HG02981 (cell line): ENCODE results near the gene NRARP.

Experiments used
- ATAC-seq: cut with Tn5 transposase; IDR thresholded peaks from one replicate; pipeline ENCODE4 v1.9.1; 2021; ENCODE audit warnings: mild to moderate bottlenecking, moderate library complexity; ENCODE audit not compliant: unreplicated experiment

NRARP gene

DNA sequence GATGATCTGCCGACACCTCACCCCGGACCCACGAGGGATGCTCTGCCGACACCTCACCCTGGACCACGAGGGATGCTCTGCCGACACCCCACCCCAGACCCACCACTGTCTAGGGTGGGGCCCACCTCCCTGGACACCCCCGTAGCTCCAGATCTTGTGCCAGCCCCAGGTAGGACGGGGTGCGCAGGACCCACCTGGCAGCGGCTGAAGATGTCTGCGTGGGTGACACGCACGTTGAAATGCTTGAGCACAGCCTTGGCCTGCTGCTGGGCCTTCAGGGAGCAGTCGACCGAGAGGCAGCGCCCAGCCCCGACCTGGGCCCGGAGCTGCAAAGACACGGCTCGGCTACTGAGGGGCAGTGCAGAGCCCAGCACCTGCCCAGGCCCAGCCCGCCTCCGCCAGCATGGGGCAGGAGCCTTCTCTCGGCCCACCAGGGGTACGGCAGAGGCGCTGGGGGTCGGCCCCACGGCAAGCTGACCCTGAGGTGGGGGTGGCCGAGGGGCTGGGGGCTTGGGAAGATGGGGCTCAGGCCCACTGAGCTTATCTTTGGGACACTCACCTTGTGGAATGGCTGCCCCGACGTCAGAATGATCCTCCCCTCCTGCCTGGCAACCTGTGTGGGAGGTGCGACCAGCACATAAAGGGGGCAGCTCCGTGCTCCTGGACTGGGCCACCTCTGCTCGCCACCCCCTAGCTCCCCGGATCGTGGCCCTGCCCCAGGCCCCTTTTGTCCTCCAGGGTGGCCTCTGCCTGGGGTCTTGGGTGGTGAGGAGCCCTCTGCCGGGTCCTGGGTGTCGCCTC, 21.7 kb upstream of the NRARP start:
- no peak for ATAC-seq

DNA sequence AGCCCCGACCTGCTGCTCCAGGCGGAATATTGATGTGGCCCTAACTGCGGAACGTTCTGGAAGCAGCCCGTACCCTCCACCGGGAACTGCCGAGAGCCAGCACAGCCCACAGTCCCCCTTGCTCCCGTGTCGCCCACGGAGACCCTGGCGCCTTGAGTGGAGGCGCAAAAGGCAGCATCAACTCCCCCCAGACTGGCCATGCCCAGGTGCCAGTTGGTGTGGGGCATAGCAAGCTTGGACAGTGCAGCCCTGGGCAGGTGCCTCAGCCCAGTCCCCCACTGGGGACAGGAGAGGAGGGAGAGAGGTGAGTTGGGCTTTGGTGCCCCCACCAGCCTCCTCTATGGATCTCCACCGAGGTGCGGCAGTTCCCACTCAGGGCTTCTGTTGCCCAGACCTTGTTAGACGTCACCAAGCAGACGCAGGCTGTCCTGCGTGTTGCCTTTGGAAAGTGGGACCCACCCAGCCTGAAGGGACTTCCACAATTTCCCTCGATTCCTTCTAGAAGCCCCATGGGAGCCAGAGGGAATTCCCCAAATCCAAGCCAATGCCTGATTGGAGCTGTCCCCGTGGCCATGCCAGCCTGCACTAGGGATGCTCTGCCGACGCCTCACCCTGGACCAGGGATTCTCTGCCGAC, 19.8 kb upstream of the NRARP start:
- ATAC-seq: no peak

DNA sequence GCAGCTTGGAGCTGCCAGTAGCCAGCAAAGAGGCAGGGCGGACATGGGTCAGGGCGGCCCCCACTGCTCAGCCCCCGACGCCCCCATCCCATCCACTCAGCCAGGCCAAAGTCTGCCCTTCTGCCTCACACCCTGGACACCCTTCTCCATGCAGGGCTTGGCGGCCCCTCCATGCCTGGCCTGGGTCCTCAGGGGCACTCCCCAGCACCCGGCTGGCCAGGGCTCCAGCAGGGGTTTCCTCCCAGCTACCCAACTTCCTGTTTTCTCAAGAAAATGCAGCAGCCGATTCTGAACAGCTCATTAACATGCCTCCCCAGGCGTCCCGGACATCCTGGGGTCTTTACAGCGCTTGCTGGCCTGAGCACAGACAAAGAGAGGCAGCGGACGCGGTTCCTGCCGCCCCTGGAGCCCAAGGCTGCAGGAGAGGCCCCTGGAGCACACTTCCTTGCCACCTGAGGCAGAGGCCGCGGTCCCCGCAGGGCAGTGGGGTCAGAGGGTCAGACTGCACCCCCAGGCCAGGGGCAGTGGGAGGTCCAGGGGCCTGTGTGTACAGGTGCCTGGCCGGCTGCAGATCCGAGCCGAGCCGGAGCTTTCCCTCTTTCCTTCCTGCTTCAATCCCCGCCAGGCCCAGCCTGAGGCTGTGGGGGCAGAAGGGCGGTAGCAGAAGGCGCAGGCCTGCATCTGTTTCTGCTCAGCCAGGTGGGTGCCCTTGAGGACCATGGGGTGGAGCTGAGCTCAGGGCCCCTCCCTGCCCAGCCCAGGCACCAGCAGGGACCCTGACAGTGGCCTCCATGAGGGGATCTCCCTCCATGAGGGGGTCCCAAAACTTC, 18.7 kb upstream of the NRARP start:
- no peak for ATAC-seq

DNA sequence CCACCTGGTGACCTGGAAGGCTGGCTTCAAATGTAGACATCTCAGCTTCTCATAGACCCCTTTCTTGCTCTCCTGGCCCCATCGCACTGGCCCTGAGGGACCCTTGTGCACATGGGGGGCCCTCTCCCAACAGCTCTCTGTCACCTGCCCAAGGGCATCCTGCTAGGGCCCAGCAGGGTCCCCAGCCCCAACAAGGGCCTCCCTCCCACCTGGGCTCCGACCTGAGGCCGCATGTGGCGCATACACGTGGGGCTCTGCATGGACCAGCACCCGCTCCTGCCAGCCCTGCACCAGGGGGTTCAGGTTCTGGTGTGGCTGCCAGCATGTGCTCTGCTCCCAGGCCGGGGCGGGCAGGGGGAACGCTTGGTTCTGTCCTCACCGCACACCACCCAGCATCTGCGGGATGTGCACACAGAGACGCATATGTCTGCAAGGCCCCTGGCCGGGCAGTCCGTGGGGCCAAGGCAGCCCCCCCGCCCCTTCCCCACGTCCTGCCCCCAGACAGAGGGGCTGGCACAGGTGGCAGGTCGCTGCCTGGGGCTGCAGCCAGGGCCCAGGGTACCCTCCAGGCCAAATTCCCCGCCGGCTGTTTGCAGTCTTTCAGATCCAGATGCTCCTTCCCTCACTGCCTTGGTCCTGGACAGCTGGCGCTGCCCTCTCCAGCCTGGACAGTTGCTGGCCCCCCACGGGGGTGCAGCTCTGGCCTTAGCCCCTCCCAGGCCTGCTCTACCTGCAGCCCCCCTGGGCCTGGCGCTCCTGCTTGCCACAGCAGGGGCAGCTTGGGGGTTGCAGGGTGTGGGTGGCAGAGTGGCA, 17.9 kb upstream of the NRARP start:
- no peak for ATAC-seq

DNA sequence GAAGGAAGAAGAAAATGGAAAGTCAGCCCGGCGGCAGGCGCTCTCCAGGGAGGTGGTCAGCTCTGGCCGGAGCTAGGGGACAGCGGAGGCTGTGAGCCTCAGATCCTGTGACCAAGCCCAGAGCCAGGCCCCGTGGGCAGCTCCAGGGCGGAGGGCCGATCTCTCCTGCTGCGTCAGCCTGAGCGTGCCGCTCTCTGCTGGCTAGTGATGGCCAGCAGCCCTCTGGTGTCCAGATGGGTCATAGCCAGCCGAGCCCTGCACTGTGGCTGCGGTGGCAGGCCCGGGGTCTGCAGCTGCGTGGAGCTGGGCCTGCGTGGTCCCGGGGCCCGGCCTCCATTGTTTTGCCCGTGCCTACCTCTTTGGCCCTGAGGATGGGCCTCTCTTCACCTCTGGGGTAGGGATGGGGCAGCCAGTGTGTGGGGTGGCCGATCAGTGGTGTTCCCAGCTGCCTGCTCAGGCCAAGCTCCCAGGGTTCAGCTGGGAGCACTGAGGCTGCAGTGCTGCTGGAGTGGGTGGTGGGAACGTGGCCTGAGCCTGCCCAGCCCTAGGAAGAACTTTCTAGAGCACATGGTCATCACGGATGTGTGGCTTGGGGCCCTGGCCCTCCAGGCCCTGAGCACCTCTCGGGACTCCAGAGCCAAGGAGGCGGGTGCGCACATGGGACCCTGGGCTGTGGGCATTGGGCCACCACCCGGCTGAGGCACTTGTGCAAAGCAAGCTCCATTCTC, 17.1 kb upstream of the NRARP start:
- ATAC-seq: no peak

DNA sequence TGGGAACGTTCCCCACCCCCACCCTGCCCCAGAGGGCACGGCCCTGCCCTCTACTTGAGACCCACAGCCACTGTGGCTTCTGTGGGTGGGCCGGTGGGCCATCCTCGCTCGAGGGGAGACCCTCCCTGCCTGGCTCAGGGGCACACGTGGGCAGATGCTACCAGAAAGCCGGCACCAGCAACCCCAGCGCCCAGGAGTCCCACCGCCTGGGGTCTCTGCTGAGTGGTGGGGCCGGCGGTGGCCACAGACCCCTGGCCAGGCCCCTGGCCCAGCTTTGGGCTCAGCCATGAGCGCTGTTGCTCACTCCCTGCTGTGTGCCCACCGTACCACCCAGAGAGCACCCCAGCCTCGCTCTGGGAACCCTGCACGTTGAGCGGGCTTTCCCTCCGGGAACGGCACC, 16.5 kb upstream of the NRARP start:
- no peak for ATAC-seq

DNA sequence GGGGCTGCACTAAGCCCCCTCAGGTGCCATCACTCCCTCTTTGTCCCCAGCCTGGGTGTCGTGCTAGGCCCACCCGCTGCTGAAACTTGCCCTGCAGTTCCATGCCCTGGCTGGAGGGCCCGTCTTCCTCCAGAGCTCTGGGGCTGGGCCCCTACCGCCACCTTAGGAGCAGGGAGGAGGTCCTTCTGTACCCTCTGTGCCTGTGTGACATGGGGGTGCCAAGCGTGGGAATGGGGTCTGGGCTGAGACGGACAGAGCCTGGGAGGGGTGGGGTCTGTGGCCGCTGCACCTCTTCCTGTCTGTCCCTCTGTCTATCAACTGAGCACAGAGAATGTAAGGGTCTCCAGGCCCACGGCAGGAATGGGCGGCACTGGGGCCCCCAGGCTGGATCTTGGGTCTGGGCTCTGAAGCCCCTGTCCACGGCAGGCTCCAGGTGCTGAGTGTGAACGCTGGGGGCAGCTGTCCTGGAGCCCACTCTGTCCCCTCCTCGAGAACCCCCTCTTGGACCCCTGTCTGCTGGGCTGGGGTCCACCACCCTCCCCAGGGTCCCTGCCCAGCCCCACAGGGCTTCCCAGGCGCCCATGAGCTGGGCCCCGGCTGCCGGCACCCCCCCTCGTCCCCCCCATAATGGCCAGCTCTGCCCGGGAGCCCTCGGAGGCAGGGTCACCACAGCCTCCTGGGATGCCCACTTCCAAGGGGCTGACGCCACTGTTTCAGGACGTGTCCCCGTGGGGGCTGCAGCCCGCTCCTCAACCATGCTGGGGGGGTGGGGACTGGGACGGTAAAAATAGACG, 15.8 kb upstream of the NRARP start:
- ATAC-seq: no peak

DNA sequence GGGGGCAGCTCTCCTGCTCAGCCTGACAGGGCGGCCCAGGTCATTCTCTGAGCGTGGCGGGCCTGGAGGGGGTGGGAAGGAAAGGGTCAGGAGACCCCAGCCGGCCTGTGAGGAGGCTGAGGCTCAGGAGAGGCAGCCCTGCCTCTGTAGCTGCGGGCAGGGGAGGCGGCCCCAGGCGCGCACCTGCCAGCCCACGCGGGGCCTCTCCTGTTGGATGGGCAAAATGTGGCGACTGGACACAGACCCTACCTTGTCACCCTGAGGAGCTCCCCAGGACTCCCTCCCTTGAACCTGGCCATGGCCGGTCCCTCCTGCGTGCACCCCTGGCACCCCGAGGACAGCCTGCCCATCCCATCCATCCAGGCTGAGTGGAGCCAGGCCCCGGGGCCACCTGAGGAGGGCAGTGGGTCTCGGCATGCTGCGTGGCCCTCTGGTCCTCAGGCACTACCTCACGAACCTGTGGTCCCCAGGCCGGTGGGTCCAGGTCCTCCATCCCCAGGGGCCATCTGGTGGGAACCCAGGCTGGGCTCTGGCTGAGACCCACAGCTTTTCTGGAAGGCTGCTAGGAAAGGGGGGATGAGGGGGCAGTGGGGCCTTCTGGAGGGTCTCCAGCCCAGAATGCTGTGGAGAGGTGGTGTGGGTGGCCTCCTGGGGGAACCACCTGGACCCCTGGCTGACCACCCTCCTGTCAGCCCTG, 15.1 kb upstream of the NRARP start:
- ATAC-seq: no peak

DNA sequence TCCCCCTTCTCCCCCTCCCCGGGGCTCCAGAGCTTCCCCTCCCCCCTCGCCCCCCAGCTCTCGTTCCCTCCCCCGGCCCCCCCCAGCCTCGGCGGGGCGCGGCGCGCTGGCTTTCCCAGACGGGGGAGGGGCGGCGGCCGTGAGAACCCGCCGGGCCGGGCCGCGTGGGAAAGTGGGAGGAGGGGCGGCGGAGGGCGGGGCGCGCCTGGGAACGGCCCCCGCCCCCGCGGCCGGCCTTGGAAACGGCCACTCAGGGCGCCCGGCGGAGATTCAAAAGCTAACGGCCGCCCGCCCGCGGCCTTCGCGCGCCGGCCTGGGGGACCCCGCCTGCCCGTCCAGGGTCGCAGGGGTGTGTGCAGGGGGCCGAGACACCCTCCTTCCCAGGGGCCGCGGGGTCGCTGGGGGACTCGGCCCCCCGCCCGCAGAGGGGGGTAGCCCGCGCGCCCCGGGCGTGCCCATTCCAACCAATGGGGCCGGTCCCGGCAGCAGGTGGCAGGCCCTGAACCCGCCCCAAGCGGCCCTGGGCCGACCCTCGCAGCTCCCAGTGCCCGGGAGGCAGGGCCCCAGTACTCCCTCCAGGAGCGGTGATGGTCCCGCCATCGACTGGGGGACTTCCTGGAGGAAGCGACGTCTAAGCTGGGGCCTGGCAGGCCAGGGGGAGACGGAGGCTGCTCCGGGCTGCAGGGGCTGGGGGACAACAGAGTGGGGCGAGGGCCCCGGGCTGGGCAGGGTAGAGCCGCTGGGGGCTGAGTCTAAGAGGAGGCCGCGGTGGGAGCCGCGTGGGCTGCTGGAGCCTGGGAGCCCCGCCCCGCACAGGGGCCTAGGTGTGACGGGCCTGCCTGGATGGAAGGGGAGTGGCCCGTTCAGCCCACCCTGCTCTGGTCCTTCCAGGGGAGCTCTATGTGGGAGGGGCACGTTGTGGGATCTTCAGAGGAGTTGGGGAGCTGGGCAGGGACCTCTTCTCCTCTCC, 14.2 kb upstream of the NRARP start:
- no peak for ATAC-seq

DNA sequence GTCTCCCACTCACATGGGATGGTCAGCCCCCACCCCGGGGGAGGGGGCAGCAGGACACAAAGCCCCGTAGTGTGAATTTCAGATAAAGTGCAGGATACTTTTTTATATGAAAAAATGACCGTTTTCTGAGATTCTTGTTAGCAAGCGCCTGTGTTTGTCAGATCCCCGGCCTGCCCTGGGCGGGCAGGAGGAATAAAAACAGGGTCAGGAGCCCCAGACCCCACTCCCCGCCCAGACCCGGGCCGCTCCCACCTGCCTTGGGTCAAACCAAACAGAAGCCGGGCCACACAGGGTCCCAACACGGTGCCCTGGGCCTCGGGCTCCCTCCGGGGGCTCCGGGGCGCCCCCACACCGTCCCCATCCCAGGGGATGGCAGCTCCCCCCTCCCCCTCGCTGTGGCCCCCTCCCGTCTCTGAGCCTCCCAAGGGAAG, 13.5 kb upstream of the NRARP start:
- no peak for ATAC-seq

DNA sequence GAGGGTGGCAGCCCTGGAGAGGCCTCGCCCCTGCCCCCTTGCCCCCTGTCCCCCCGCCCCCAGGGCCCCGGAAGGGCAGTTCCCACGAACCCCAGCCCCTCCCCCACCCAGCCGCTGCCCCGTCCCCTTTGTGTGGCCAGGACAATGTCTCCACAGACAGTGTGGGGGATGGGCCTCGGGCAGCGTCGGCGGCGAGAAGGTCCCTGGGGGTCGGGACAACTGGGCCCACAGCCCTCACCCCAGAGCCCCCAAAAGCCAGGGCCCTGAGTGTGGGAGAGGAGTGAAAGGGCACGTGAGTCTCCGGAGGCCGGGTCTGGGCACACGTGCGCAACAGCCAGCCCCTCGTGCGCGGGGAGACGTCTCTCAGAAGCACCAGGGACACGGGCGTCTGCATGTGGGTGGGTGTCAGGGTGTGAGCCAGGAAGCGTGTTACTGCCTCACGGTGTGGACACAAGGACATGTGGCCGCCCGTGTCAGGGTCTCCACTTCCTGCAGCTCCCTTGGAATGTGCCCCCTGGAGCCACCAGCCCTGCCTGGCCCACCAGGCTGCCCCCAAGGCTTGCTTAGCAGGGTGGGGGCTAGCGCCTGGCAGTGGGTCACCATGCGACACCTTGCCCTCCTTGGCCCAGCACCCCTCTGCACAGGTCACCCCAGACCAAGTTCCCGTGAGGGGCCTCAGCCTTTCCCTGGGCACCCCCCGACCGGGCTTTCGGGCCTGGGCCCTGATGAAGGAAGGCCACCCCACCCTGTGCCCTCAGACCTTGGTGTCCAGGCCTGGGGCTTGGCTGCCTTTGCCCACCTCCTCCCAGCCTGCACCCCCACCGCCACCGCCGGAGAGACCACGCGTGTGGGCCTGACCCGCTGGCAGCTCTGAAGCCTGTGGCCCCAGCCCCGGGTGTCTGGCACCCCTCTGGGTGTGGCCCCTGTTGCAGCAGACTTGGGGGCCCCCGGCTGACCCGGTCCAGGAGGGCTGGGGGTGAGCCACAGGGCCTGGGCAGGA, 12.8 kb upstream of the NRARP start:
- ATAC-seq: no peak

DNA sequence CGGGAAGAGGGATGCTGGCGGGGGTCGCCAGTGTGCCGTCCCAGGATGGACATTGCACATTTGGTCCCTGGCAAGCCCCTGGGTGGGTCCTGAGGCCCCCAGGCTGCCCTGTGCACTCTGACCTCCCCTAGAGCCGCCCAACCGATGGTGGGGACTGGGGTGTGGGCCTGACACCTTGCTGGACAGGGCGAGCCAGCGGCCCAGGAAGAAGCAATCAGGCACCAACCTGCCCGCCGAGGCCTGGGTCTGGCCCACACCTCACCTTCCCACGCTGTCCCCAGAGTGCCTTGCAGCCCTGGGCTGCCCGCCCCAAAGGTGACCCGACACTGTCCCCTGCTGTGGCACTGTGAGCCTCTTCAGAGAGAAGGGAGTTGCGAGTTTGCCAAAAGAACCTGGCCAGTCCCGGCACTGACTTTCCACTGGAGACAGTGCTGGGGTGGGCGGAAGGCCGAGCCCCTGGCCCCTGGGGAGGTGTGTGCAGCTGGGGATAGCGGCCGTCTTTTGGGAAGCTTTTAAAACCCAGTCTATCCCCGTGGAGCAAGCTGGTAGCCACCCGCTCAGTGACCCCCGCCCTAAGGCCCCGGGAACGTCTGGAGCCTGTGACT, 12.0 kb upstream of the NRARP start:
- no peak for ATAC-seq

DNA sequence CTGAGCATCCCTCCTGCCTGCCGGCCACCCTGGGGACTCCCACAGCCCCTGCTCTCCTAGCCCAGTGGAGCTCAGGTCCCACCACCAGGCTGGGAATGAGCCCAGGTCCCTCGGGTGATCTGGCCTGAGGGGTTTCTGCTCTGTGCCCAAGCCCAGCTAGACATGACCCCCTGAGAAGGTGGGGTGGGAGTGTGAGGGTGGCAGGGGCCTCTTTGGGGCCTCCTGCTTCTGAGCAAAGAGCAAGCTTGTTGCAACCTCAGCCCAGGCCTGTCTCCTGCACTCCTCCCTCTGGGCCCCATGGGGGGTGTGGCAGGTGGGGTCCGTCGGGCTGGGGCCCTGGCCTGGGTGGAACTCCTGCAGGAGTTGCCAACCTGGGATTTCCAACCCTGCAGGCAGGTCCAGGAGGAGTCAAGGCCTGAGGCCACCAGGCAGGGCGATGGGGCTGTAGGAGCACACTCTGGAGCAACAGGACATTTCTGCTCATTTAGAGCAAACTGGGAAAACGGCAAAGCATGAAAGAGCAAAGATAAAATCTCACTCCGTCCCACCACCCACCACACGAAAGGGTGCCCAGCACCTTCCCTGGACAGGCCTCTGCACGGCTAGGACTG, 11.4 kb upstream of the NRARP start:
- ATAC-seq: no peak

DNA sequence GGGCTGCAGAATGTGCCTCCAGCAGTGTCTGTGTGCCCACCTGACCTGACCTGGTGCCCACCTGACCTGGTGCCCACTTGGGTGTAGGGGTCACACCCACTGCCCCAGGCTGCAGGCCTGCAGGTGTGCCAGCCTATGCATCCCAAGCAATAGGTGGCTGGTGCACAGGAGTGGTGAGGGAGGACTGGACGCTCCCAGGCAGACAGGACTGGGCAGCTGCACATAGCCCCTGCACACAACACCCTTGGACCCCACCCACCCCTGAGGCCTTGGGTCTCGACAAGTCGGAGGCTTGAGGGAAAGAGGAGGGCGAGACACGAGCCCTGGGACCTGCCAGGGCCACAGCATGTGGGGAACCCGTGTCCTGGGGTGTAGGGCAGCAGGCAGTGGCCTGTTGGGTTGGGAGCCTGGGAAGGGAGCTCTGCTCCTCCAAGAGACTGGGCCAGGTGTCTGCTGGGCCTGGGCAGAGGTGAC, 10.8 kb upstream of the NRARP start:
- no peak for ATAC-seq
